H1 (cell line): ENCODE measurements around the gene SPTLC3. TPM values are rescaled to one million over a fixed set of nuclear protein-coding genes. Genes with fewer than 3 reads are reported as not detected.

ENCODE experiments used
- CTCF ChIA-PET: fragments of 300-600 bp; sonication (Branson Sonifier 250); formaldehyde crosslinking; loops from one replicate; lab custom pipeline; 2021; ENCODE audit not compliant: partially characterized antibody; lab: Charles Lee
- POLR2A ChIA-PET: fragments of 300-600 bp; sonication (Branson Sonifier 250); formaldehyde crosslinking; loops from one replicate; lab custom pipeline; 2021; ENCODE audit warnings: inconsistent platforms; ENCODE audit not compliant: partially characterized antibody; lab: Charles Lee
- DNase-seq, 2 experiments: peaks; one replicate each; pipeline versions ENCODE4 v3.0.0 to v3.0.0-alpha.2; 2010 to 2022; ENCODE audit warnings: low spot score in 2 of 2, low read depth in 1 of 2, mixed read lengths in 1 of 2
- FAIRE-seq: peaks from 2 replicates; lab custom pipeline; 2011; peaks lifted over from hg19 to GRCh38; lab: Jason Lieb, UNC
- H2AFZ ChIP-seq: 2 replicates; pipeline ENCODE4 v1.8.1; 2012; ENCODE audit warnings: low read length, inconsistent platforms
- H2AK5ac ChIP-seq: 2 replicates; pipeline ENCODE4 v1.6.1; 2013; ENCODE audit warnings: low read depth, low read length
- H2BK120ac ChIP-seq: replicated peaks from 2 replicates; pipeline ENCODE3; 2013; ENCODE audit warnings: low read depth, low read length, inconsistent platforms
- H2BK12ac ChIP-seq: 2 replicates; pipeline ENCODE4 v1.6.1; 2013; ENCODE audit warnings: low read depth, low read length
- H2BK15ac ChIP-seq: 2 replicates; pipeline ENCODE4 v1.6.1; 2013; ENCODE audit warnings: low read length
- H2BK20ac ChIP-seq: 2 replicates; pipeline ENCODE4 v1.6.1; 2013; ENCODE audit warnings: low read length
- H2BK5ac ChIP-seq: 2 replicates; pipeline ENCODE4 v1.6.1; 2013; ENCODE audit warnings: low read depth, low read length
- H3K14ac ChIP-seq: 2 replicates; pipeline ENCODE4 v1.6.1; 2013; ENCODE audit warnings: inconsistent platforms; ENCODE audit not compliant: insufficient read length
- H3K18ac ChIP-seq: 2 replicates; pipeline ENCODE4 v1.6.1; 2013; ENCODE audit warnings: low read length; ENCODE audit errors: extremely low read depth
- H3K23ac ChIP-seq: 2 replicates; pipeline ENCODE4 v1.6.1; 2013; ENCODE audit warnings: inconsistent platforms; ENCODE audit not compliant: insufficient read length
- H3K23me2 ChIP-seq: 2 replicates; pipeline ENCODE4 v1.6.1; 2013; ENCODE audit warnings: low read depth, low read length
- H3K27ac ChIP-seq: 2 replicates; pipeline ENCODE4 v1.6.1; 2011; ENCODE audit warnings: low read depth, low read length, inconsistent platforms
- H3K27me3 ChIP-seq, 4 experiments: replicated peaks in 1 of 4; 1 replicate in 1 of 4; 2 replicates in 3 of 4; pipeline versions ENCODE4 v1.6.1 to v1.8.1; 2011 to 2013; ENCODE audit warnings: low read length in 3 of 4, mild to moderate bottlenecking in 3 of 4, inconsistent platforms in 2 of 4, mixed read lengths in 2 of 4, moderate library complexity in 1 of 4; ENCODE audit not compliant: control insufficient read depth in 3 of 4, insufficient read depth in 3 of 4; ENCODE audit errors: extremely low read depth in 1 of 4
- H3K36me3 ChIP-seq, 4 experiments: 2 replicates each; pipeline versions ENCODE4 v1.6.1 to v1.8.1; 2011 to 2013; ENCODE audit warnings: mild to moderate bottlenecking in 4 of 4, low read length in 3 of 4, moderate library complexity in 2 of 4, control low read depth in 1 of 4, inconsistent platforms in 1 of 4; ENCODE audit not compliant: insufficient read depth in 4 of 4, control insufficient read depth in 2 of 4
- H3K4ac ChIP-seq: replicated peaks from 2 replicates; pipeline ENCODE3; 2013; ENCODE audit warnings: low read length, low read depth, mixed read lengths, inconsistent platforms; ENCODE audit not compliant: insufficient read length
- H3K4me1 ChIP-seq, 4 experiments: replicated peaks in 1 of 4; 1 replicate in 1 of 4; 2 replicates in 3 of 4; pipeline versions ENCODE4 v1.6.1 to v1.8.1; 2011 to 2013; ENCODE audit warnings: low read length in 3 of 4, inconsistent platforms in 2 of 4, mixed read lengths in 1 of 4; ENCODE audit not compliant: insufficient read depth in 4 of 4, control insufficient read depth in 3 of 4
- H3K4me2 ChIP-seq, 2 experiments: 2 replicates each; pipeline versions ENCODE4 v1.6.1 to v1.8.1; 2011 to 2013; ENCODE audit warnings: low read depth in 2 of 2, low read length in 2 of 2, control low read depth in 1 of 2, inconsistent platforms in 1 of 2, mild to moderate bottlenecking in 1 of 2; ENCODE audit not compliant: insufficient read depth in 1 of 2
- H3K4me3 ChIP-seq, 4 experiments: fragments of 200-600, 300-600 bp in 1 of 4; sonication (generic), shearing (Covaris generic), sonication (Bioruptor Twin) in 1 of 4; 2 replicates each; pipeline versions ENCODE4 v1.5.1 to v1.8.1; 2011 to 2016; ENCODE audit warnings: low read length in 4 of 4, low read depth in 3 of 4, control low read depth in 2 of 4, inconsistent platforms in 2 of 4, mild to moderate bottlenecking in 2 of 4, mixed read lengths in 1 of 4, moderate library complexity in 1 of 4; ENCODE audit not compliant: insufficient read depth in 2 of 4; ENCODE audit errors: extremely low read depth in 1 of 4
- H3K56ac ChIP-seq: replicated peaks from 2 replicates; pipeline ENCODE3; 2013; ENCODE audit warnings: low read depth, mild to moderate bottlenecking, mixed read lengths, low read length, inconsistent platforms; ENCODE audit not compliant: insufficient read length
- H3K79me1 ChIP-seq: 2 replicates; pipeline ENCODE4 v1.6.1; 2013; ENCODE audit warnings: low read depth, low read length, control low read depth
- H3K79me2 ChIP-seq, 2 experiments: 2 replicates each; pipeline versions ENCODE4 v1.6.1 to v1.8.1; 2012 to 2013; ENCODE audit warnings: low read length in 2 of 2, mild to moderate bottlenecking in 2 of 2, inconsistent platforms in 1 of 2; ENCODE audit not compliant: insufficient read depth in 2 of 2, control insufficient read depth in 1 of 2
- H3K9ac ChIP-seq, 4 experiments: replicated peaks in 1 of 4; 1 replicate in 1 of 4; 2 replicates in 3 of 4; pipeline versions ENCODE4 v1.6.1 to v1.8.1; 2011 to 2013; ENCODE audit warnings: low read depth in 3 of 4, low read length in 3 of 4, control low read depth in 2 of 4, mild to moderate bottlenecking in 2 of 4, moderate library complexity in 2 of 4, inconsistent platforms in 1 of 4; ENCODE audit errors: extremely low read depth in 1 of 4
- H3K9me3 ChIP-seq, 2 experiments: 2 replicates each; pipeline versions ENCODE4 v1.6.1 to v1.8.1; 2012 to 2013; ENCODE audit warnings: mild to moderate bottlenecking in 2 of 2, moderate library complexity in 2 of 2, control low read depth in 1 of 2, inconsistent platforms in 1 of 2, low read depth in 1 of 2, low read length in 1 of 2, mixed read lengths in 1 of 2; ENCODE audit not compliant: insufficient read depth in 2 of 2
- H4K20me1 ChIP-seq, 2 experiments: replicated peaks in 1 of 2; 2 replicates each; pipeline versions ENCODE3 to v1.8.1; 2011 to 2013; ENCODE audit warnings: inconsistent platforms in 2 of 2, low read length in 2 of 2, mild to moderate bottlenecking in 1 of 2; ENCODE audit not compliant: insufficient read depth in 2 of 2, control insufficient read depth in 1 of 2
- H4K5ac ChIP-seq: 2 replicates; pipeline ENCODE4 v1.6.1; 2013; ENCODE audit warnings: low read length, low read depth, mixed read lengths, inconsistent platforms; ENCODE audit not compliant: insufficient read length
- H4K8ac ChIP-seq: 2 replicates; pipeline ENCODE4 v1.8.0; 2013; ENCODE audit warnings: mild to moderate bottlenecking, moderate library complexity, low read length, inconsistent platforms; ENCODE audit not compliant: insufficient read depth; ENCODE audit errors: extremely low read depth
- H4K91ac ChIP-seq: replicated peaks from 2 replicates; pipeline ENCODE3; 2013; ENCODE audit warnings: low read length, mixed read lengths, inconsistent platforms; ENCODE audit not compliant: insufficient read length
- ATF3 ChIP-seq: IDR thresholded peaks from 2 replicates; pipeline ENCODE4 v1.6.1; 2011; ENCODE audit warnings: low read depth, mild to moderate bottlenecking, low read length; ENCODE audit not compliant: insufficient read depth
- CBX8 ChIP-seq: fragments of 300-800, 300-1000 bp; sonication (generic); IDR thresholded peaks from 2 replicates; pipeline ENCODE4 v1.7.1; 2016; ENCODE audit warnings: low read depth, low read length, borderline replicate concordance
- HDAC2 ChIP-seq, 2 experiments: fragments of 300-600 bp in 1 of 2; sonication (generic) in 1 of 2; IDR thresholded peaks; 2 replicates each; pipeline ENCODE4 v1.6.1; 2011 to 2012; ENCODE audit warnings: low read depth in 2 of 2, low read length in 2 of 2, mild to moderate bottlenecking in 2 of 2, moderate library complexity in 2 of 2, borderline replicate concordance in 1 of 2, inconsistent platforms in 1 of 2
- NANOG ChIP-seq: IDR thresholded peaks from 2 replicates; pipeline ENCODE4 v1.6.1; 2011; ENCODE audit warnings: low read length, low read depth, mild to moderate bottlenecking, inconsistent platforms; ENCODE audit not compliant: insufficient read depth, poor library complexity, severe bottlenecking
- NRF1 ChIP-seq: IDR thresholded peaks from 2 replicates; pipeline ENCODE4 v1.6.1; 2011; ENCODE audit warnings: mild to moderate bottlenecking, low read depth, low read length, improper control_type of control experiment
- TAF7 ChIP-seq: optimal IDR thresholded peaks from 2 replicates; pipeline ENCODE3; 2011; ENCODE audit warnings: low read depth, mild to moderate bottlenecking, inconsistent platforms, low read length, moderate library complexity, borderline replicate concordance
- TEAD4 ChIP-seq: IDR thresholded peaks from 2 replicates; pipeline ENCODE4 v1.6.1; 2012; ENCODE audit warnings: low read depth, low read length, inconsistent platforms, mixed read lengths
- ZNF274 ChIP-seq: IDR thresholded peaks from 2 replicates; pipeline ENCODE4 v1.7.0; 2012; ENCODE audit warnings: low read length, borderline replicate concordance; ENCODE audit errors: extremely low read depth
- WGBS, 2 experiments: shearing (Covaris generic) in 1 of 2; methylation state at CpG; one replicate each; pipeline versions ENCODE4 v1.1.6 to v1.1.7; 2013 to 2015; ENCODE audit warnings: low lambda C conversion rate in 2 of 2, mixed read lengths in 2 of 2, inconsistent platforms in 1 of 2, low coverage in 1 of 2, missing lambda C conversion rate in 1 of 2; ENCODE audit not compliant: insufficient replicate concordance in 2 of 2, insufficient coverage in 1 of 2, insufficient read length in 1 of 2; ENCODE audit errors: extremely low coverage in 1 of 2, missing lambda C conversion rate in 1 of 2; 5-methylcytosine and 5-hydroxymethylcytosine counted together
- polyA plus RNA-seq, 7 experiments: library from polyadenylated mRNA; depleted of rRNA in 3 of 7; stranded (reverse) in 5 of 7; unstranded in 2 of 7; fragments of >200 nt in 5 of 7; fragments of 200-250 nt in 2 of 7; gene quantifications; 1 replicate in 5 of 7; 2 replicates in 1 of 7; 4 replicates in 1 of 7; pipeline versions ENCODE4 v1.2.1 to v1.2.3, GENCODE V29; 2011 to 2013; ENCODE audit warnings: missing spikeins in 2 of 7, mixed read lengths in 2 of 7
- total RNA-seq: library from RNA; stranded (reverse); fragmentation: NEBNext Ultra II Directional; extraction: Animal tissue kit (Norgen Biotek cat#: 25700); gene quantifications from 2 replicates; pipeline ENCODE4 v1.2.1, GENCODE V29; 2021

The SPTLC3 gene
- total and polyA plus RNA-seq, 2 of the 8 experiments (the other 6 are each of a cell fraction or from before 2014, with no cell fraction given): 0.23 to 0.82 TPM

GRCh38 chr20:13170771-13171170, 162.0 kb downstream of the SPTLC3 start:
- Histone ChIP-seq H2BK15ac (no peak overlapping the region), H4K20me1 (no peaks in the 10 kb centered on the region), H3K27ac (no peak overlapping the region), H2BK5ac (no peak overlapping the region), H3K23ac (no peak overlapping the region), H3K23me2 (no peaks in the 10 kb centered on the region; the same call in 1 of the 2 replicates), H3K36me3 (no peaks in the 10 kb centered on the region), H2BK12ac (no peak overlapping the region), H3K14ac (no peak overlapping the region), H3K4me3 (no peak overlapping the region), H2BK120ac (no peak overlapping the region), H3K9ac (no peak overlapping the region)
- POLR2A ChIA-PET: no interaction called here
- TF ChIP-seq NANOG (no peak), ATF3 (no peak), ZNF274 (no peak), CBX8 (no peak), TAF7 (no peak), HDAC2 (IDR thresholded peaks at IDR 0.05; ENCODE audit: borderline replicate concordance in 1 of 2, low read depth in 2 of 2, low read length in 2 of 2) (no peak), NRF1 (no peak), TEAD4 (no peak)
- TF ChIP-seq, all 59 proteins: peak for 0
- no peak overlapping the region for H4K5ac ChIP-seq
- H3K79me2 ChIP-seq: no peaks in the 10 kb centered on the region
- H3K4ac ChIP-seq: no peak overlapping the region
- no peak overlapping the region for H3K18ac ChIP-seq
- CTCF ChIA-PET: no interaction called here
- H2AFZ ChIP-seq: no peak overlapping the region
- H3K27me3 ChIP-seq: no peaks in the 10 kb centered on the region
- no peak overlapping the region for H4K91ac ChIP-seq
- no peak for FAIRE-seq
- WGBS, 2 experiments: 90% methylated on average over 3 of the region's 3 CpGs; no CpG with 5 or more reads in 1 of the 2 experiments
- H4K8ac ChIP-seq: no peak overlapping the region
- H3K4me2 ChIP-seq: no peak overlapping the region
- H3K79me1 ChIP-seq: no peaks in the 10 kb centered on the region
- H3K9me3 ChIP-seq: no peaks in the 10 kb centered on the region
- H2BK20ac ChIP-seq: no peak overlapping the region
- H3K4me1 ChIP-seq: no peaks in the 10 kb centered on the region
- H2AK5ac ChIP-seq: no peak overlapping the region
- DNase-seq: no peak
- no peak overlapping the region for H3K56ac ChIP-seq
